Activated CD8-positive, alpha-beta T cell treated with anti-CD3 and anti-CD28 coated beads, Interleukin-2, amount 10 ng/mL, durations not matched to agents 7 days and 5 days (primary cell): ENCODE measurements around the gene SYNM. TPM values are rescaled to one million over a fixed set of nuclear protein-coding genes. Genes with fewer than 3 reads are reported as not detected.

Experiments
- ATAC-seq: fragments of 150-1000 bp; cut with Tn5 transposase; one replicate; pipeline ENCODE4 v1.10.0; 2021; ENCODE audit warnings: moderate library complexity
- CTCF ChIA-PET: fragments of 350-600 bp; sonication (Branson Sonifier 250); formaldehyde crosslinking; loops from one replicate; lab custom pipeline; 2021; ENCODE audit warnings: antibody characterized with exemption; lab: Charles Lee
- POLR2A ChIA-PET: fragments of 350-600 bp; sonication (Branson Sonifier 250); formaldehyde crosslinking; loops from one replicate; lab custom pipeline; 2021; ENCODE audit warnings: antibody characterized with exemption; lab: Charles Lee
- DNase-seq: peaks from one replicate; pipeline ENCODE4 v3.0.0-alpha.2; 2020
- H3K27ac Mint-ChIP-seq: one replicate; pipeline ENCODE4 v1.8.0; 2021; ENCODE audit warnings: mild to moderate bottlenecking, mixed read lengths
- H3K27me3 Mint-ChIP-seq: one replicate; pipeline ENCODE4 v1.8.0; 2021; ENCODE audit warnings: low read depth, mixed read lengths
- H3K36me3 Mint-ChIP-seq: one replicate; pipeline ENCODE4 v1.8.0; 2021; ENCODE audit warnings: low read depth, mixed read lengths
- H3K4me1 Mint-ChIP-seq: one replicate; pipeline ENCODE4 v1.8.0; 2021; ENCODE audit warnings: low read depth, mixed read lengths
- H3K4me3 Mint-ChIP-seq: one replicate; pipeline ENCODE4 v1.8.0; 2021; ENCODE audit warnings: mild to moderate bottlenecking, mixed read lengths
- H3K9me3 Mint-ChIP-seq: one replicate; pipeline ENCODE4 v1.8.0; 2022; ENCODE audit warnings: mixed read lengths; ENCODE audit not compliant: insufficient read depth
- total RNA-seq, 2 experiments: library from RNA; stranded (reverse); gene quantifications; one replicate each; pipeline ENCODE4 v1.2.3, GENCODE V29; 2021

The SYNM gene
- total RNA-seq, 2 experiments from 2014 or later, result 0.18 to 0.29 TPM

- ATAC-seq (no peak), DNase-seq (no peak)
- no peak overlapping the region for H3K27ac Mint-ChIP-seq
- no peaks in the 10 kb centered on the region for H3K9me3 Mint-ChIP-seq
- no peaks in the 10 kb centered on the region for H3K4me1 Mint-ChIP-seq
- ChIA-PET CTCF (no interaction called here), POLR2A (no interaction called here)
- H3K27me3 Mint-ChIP-seq, result no peaks in the 10 kb centered on the region
- H3K4me3 Mint-ChIP-seq, result no peak overlapping the region
- no peaks in the 10 kb centered on the region for H3K36me3 Mint-ChIP-seq
Observed at GRCh38 chr15:99121207-99121606, 16.3 kb downstream of the SYNM start.

GRCh38 chr15:99121691-99122410, 17.0 kb downstream of the SYNM start:
- POLR2A ChIA-PET, result no interaction called here
- Mint-ChIP-seq H3K27me3 (no peaks in the 10 kb centered on the region), H3K4me3 (no peak overlapping the region), H3K9me3 (no peaks in the 10 kb centered on the region), H3K4me1 (no peaks in the 10 kb centered on the region), H3K27ac (no peak overlapping the region), H3K36me3 (no peaks in the 10 kb centered on the region)
- CTCF ChIA-PET, result no interaction called here
- DNase-seq (no peak), ATAC-seq (no peak)

- ChIA-PET POLR2A (no interaction called here), CTCF (no interaction called here)
- DNase-seq (no peak), ATAC-seq (no peak)
- H3K27me3 Mint-ChIP-seq, result no peaks in the 10 kb centered on the region
- H3K36me3 Mint-ChIP-seq, result no peaks in the 10 kb centered on the region
- no peak overlapping the region for H3K27ac Mint-ChIP-seq
- no peaks in the 10 kb centered on the region for H3K4me1 Mint-ChIP-seq
- no peaks in the 10 kb centered on the region for H3K9me3 Mint-ChIP-seq
- no peak overlapping the region for H3K4me3 Mint-ChIP-seq
Observed at GRCh38 chr15:99122831-99123712, 18.2 kb downstream of the SYNM start.

GRCh38 chr15:99123713-99124451, 19.0 kb downstream of the SYNM start:
- CTCF ChIA-PET, result no interaction called here
- no peak for ATAC-seq
- H3K9me3 Mint-ChIP-seq, result no peaks in the 10 kb centered on the region
- H3K36me3 Mint-ChIP-seq, result no peaks in the 10 kb centered on the region
- H3K4me1 Mint-ChIP-seq, result no peaks in the 10 kb centered on the region
- no peak overlapping the region for H3K27ac Mint-ChIP-seq
- DNase-seq, result no peak
- POLR2A ChIA-PET, result no interaction called here
- H3K4me3 Mint-ChIP-seq, result no peak overlapping the region
- no peaks in the 10 kb centered on the region for H3K27me3 Mint-ChIP-seq

GRCh38 chr15:99124641-99125040, 19.8 kb downstream of the SYNM start:
- H3K27ac Mint-ChIP-seq, result no peak overlapping the region
- no peaks in the 10 kb centered on the region for H3K4me1 Mint-ChIP-seq
- ATAC-seq, result no peak
- no peak overlapping the region for H3K4me3 Mint-ChIP-seq
- H3K27me3 Mint-ChIP-seq, result no peaks in the 10 kb centered on the region
- ChIA-PET POLR2A (no interaction called here), CTCF (no interaction called here)
- no peaks in the 10 kb centered on the region for H3K9me3 Mint-ChIP-seq
- H3K36me3 Mint-ChIP-seq, result no peaks in the 10 kb centered on the region
- DNase-seq, result no peak

GRCh38 chr15:99125061-99125891, 20.4 kb downstream of the SYNM start:
- Mint-ChIP-seq H3K27ac (no peak overlapping the region), H3K36me3 (no peaks in the 10 kb centered on the region), H3K9me3 (no peaks in the 10 kb centered on the region), H3K4me3 (no peak overlapping the region), H3K4me1 (no peaks in the 10 kb centered on the region), H3K27me3 (no peaks in the 10 kb centered on the region)
- no peak for DNase-seq
- ChIA-PET CTCF (no interaction called here), POLR2A (no interaction called here)
- ATAC-seq, result no peak

- no peak overlapping the region for H3K27ac Mint-ChIP-seq
- H3K9me3 Mint-ChIP-seq, result no peaks in the 10 kb centered on the region
- no peaks in the 10 kb centered on the region for H3K4me1 Mint-ChIP-seq
- DNase-seq (no peak), ATAC-seq (no peak)
- POLR2A ChIA-PET, result no interaction called here
- H3K36me3 Mint-ChIP-seq, result no peaks in the 10 kb centered on the region
- CTCF ChIA-PET, result no interaction called here
- no peaks in the 10 kb centered on the region for H3K27me3 Mint-ChIP-seq
- no peak overlapping the region for H3K4me3 Mint-ChIP-seq
Observed at GRCh38 chr15:99126131-99126588, 21.3 kb downstream of the SYNM start.

- Mint-ChIP-seq H3K4me1 (no peaks in the 10 kb centered on the region), H3K4me3 (no peak overlapping the region), H3K36me3 (no peaks in the 10 kb centered on the region), H3K9me3 (no peaks in the 10 kb centered on the region), H3K27me3 (no peaks in the 10 kb centered on the region), H3K27ac (no peak overlapping the region)
- DNase-seq, result no peak
- ChIA-PET POLR2A (no interaction called here), CTCF (no interaction called here)
- no peak for ATAC-seq
Observed at GRCh38 chr15:99126930-99127329, 22.1 kb downstream of the SYNM start.

- ChIA-PET CTCF (interaction anchor here (1.4 kb wide), 1 partner anchor 22 kb away, joined by 4 read pairs; no protein-coding TSS in a partner anchor), POLR2A (no interaction called here)
- no peak overlapping the region for H3K27ac Mint-ChIP-seq
Observed at GRCh38 chr15:99127773-99128172, 22.9 kb downstream of the SYNM start.

GRCh38 chr15:99128411-99128810, 23.5 kb downstream of the SYNM start:
- ChIA-PET CTCF (interaction anchor here (0.6 to 1.4 kb wide), 2 partner anchors 23 to 77 kb away, joined by 3 to 4 read pairs; no protein-coding TSS in a partner anchor), POLR2A (no interaction called here)
- DNase-seq, result no peak

More at GRCh38 chr15:99127773-99128172, 22.9 kb downstream of the SYNM start:
- no peaks in the 10 kb centered on the region for H3K9me3 Mint-ChIP-seq
- no peak for ATAC-seq
- H3K4me1 Mint-ChIP-seq, result no peaks in the 10 kb centered on the region
- no peak for DNase-seq
- no peaks in the 10 kb centered on the region for H3K36me3 Mint-ChIP-seq
- H3K27me3 Mint-ChIP-seq, result no peaks in the 10 kb centered on the region
- no peak overlapping the region for H3K4me3 Mint-ChIP-seq

GRCh38 chr15:99129644-99130043, 24.8 kb downstream of the SYNM start:
- DNase-seq, result no peak
- POLR2A ChIA-PET, result no interaction called here
- no peak overlapping the region for H3K27ac Mint-ChIP-seq
- no peaks in the 10 kb centered on the region for H3K9me3 Mint-ChIP-seq
- CTCF ChIA-PET, result no interaction called here
- no peak overlapping the region for H3K4me3 Mint-ChIP-seq
- no peaks in the 10 kb centered on the region for H3K27me3 Mint-ChIP-seq
- no peaks in the 10 kb centered on the region for H3K4me1 Mint-ChIP-seq
- no peak for ATAC-seq
- H3K36me3 Mint-ChIP-seq, result no peaks in the 10 kb centered on the region

More at GRCh38 chr15:99128411-99128810, 23.5 kb downstream of the SYNM start:
- H3K9me3 Mint-ChIP-seq, result no peaks in the 10 kb centered on the region
- ATAC-seq, result no peak
- no peaks in the 10 kb centered on the region for H3K27me3 Mint-ChIP-seq
- no peaks in the 10 kb centered on the region for H3K36me3 Mint-ChIP-seq
- H3K27ac Mint-ChIP-seq, result no peak overlapping the region
- H3K4me3 Mint-ChIP-seq, result no peak overlapping the region
- no peaks in the 10 kb centered on the region for H3K4me1 Mint-ChIP-seq
